Measurements from ENCODE around the gene DNAH3.
"Not testable (repeated sequence)": the region's sequence is repeated elsewhere in the genome, so short reads cannot be mapped to it uniquely, and the experiment has no call there.

DNAH3 gene

DNA sequence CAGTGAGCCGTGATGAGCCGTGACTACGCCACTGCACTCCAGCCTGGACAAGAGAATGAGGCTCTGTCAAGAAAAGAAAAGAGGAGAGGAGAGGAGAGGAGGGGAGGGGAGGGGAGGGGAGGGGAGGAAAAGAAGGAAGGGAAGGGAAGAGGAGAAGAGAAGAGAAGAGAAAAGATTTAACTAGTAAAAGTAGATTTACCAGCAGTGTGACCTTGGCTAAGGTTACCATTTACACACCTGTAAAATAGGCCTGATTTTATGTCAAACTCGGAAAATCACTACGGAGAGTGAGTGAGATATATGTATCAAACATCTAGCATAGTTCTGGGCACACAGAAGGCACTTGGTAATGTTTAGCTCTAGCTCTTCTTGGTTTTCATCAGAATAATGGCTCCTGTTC is 140.8 kb downstream of the DNAH3 start:
- no peak for DNase-seq (ENCODE audit: low spot score)

- no peak for DNase-seq (ENCODE audit: low spot score)
Observed at GRCh38 chr16:21005008-21005407, 145.6 kb downstream of the DNAH3 start.

GRCh38 chr16:21001262-21001661 is 149.4 kb downstream of the DNAH3 start:
- DNase-seq (ENCODE audit: low spot score): no peak

GRCh38 chr16:20997147-20997546 is 153.5 kb downstream of the DNAH3 start:
- no peak for DNase-seq (ENCODE audit: low spot score)

GRCh38 chr16:20995711-20996110 is 154.9 kb downstream of the DNAH3 start:
- no peak for DNase-seq (ENCODE audit: low spot score)

DNA sequence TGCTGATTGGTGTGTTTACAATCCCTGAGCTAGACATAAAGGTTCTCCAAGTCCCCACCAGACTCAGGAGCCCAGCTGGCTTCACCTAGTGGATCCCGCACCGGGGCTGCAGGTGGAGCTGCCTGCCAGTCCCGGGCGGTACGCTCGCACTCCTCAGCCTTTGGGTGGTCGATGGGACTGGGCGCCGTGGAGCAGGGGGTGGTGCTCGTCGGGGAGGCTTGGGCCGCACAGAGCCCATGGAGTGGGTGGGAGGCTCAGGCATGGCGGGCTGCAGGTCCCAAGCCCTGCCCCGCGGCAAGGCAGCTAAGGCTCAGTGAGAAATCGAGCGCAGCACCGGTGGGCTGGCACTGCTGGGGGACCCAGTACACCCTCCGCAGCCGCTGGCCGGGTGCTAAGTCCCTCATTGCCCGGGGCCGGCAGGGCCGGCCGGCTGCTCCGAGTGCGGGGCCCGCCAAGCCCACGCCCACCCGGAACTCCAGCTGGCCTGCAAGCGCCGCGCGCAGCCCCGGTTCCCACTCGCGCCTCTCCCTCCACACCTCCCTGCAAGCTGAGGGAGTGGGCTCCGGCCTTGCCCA is 161.1 kb downstream of the DNAH3 start:
- DNase-seq (ENCODE audit: low spot score): not testable (repeated sequence)

DNA sequence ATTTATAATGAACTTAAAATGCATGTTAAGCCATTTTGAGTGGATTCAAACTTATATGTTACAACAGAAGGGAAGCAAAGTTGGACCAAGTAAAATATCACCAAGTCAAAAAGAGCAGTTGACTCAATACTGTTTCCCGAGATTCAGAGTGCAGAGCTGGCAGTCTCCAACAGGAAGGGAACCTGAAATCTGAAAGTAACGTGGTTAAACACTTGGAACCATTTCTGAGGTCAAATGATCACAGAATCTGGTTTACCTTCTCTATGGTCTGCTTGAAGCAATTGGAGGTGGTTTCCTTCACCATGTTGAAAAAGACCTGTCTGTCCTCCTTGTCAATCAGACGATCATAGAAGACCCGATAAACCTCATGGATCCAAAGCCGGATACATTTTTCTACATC is 163.6 kb downstream of the DNAH3 start:
- DNase-seq (ENCODE audit: low spot score): no peak

DNA sequence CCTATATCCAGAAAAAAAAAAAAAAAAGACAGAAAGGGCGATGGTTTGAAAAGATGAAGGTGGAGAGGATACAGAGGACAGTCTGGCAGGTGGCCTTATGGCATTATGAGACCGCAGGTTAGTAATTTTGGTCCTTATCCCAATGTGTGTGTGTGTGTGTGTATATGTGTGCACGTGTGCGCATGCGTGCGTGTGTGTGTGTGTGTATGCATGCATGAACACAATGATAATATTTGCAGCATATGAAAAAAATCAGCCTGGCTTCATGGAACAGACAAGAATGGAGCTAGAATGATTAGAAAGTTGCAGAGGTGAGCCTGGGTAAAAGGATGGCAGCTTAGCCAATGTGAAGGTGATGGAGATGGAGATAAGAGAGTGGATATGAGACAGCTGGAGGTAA is 166.6 kb downstream of the DNAH3 start:
- no peak for DNase-seq (ENCODE audit: low spot score)

GRCh38 chr16:20976576-20976975 is 174.1 kb downstream of the DNAH3 start:
- DNase-seq (ENCODE audit: low spot score): no peak

- not testable (repeated sequence) for DNase-seq (ENCODE audit: low spot score)
Observed at GRCh38 chr16:20973201-20973600, 177.4 kb downstream of the DNAH3 start.

- no peak for DNase-seq (ENCODE audit: low spot score)
Observed at GRCh38 chr16:20971401-20971800, 179.2 kb downstream of the DNAH3 start.

- DNase-seq (ENCODE audit: low spot score): no peak
Observed at GRCh38 chr16:20969386-20969785, 181.3 kb downstream of the DNAH3 start.

GRCh38 chr16:20968765-20969164 is 181.9 kb downstream of the DNAH3 start:
- DNase-seq (ENCODE audit: low spot score): no peak

DNA sequence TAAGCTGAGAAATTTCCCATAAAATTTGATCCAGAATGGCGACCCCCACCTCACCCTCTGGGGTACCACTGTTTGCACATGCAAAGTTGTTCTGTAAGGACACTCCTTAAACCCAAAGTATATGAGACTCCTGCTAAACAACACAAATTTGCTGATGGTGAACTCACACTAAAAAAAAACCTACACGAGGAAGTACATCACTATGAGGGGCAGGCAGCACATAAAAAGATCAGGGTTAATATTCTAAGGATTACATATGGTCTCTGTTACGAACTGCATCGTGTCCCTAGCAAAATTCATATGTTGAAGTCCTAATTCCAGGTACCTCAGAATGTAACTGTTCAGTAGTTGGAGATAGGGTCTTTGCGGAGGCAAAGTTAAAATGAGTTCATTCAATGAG is 189.7 kb downstream of the DNAH3 start:
- DNase-seq (ENCODE audit: low spot score): no peak

DNA sequence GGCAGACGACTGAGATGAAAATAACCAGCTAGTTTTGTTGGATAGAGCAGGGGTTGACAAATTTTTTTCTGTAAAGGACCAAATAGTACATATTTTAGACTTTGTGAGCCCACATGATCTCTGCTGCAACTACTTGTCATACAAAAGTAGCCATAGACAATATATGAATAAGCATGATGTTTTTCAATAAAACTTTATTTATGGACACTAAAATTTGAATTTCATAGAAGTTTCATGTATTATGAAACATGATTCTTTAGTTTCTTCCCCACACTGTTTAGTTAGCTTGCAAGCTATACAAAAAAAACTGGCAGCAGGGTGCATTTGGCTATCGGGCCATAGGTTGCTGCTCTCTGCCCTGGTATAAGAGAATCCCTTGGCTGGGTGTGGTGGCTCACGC is 193.5 kb downstream of the DNAH3 start:
- no peak for DNase-seq (ENCODE audit: low spot score)

DNA sequence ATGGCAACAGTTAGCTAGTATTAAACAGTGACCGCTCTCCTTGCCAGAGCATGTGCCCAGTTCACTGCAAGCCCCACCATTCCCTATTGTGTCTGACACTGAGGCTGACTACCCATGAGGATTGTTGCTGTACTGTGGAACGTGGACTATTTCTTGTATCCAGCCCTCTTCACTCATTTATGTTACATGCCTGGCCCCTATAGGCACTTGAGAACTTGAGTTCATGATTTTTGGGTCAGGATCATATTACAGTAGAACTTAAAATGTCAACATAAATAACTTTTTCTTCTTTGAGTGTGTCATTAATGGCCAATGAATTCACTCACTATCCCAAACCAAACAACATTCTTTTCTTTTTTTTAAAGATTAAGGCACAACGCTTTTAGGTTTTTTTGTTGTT is 194.3 kb downstream of the DNAH3 start:
- no peak for DNase-seq (ENCODE audit: low spot score)

GRCh38 chr16:20954574-20954973 is 196.1 kb downstream of the DNAH3 start:
- no peak for DNase-seq (ENCODE audit: low spot score)

GRCh38 chr16:20952139-20952920 is 198.3 kb downstream of the DNAH3 start:
- no peak for DNase-seq (ENCODE audit: low spot score)

- DNase-seq (ENCODE audit: low spot score): no peak
Observed at GRCh38 chr16:20950294-20950693, 200.4 kb downstream of the DNAH3 start.

DNA sequence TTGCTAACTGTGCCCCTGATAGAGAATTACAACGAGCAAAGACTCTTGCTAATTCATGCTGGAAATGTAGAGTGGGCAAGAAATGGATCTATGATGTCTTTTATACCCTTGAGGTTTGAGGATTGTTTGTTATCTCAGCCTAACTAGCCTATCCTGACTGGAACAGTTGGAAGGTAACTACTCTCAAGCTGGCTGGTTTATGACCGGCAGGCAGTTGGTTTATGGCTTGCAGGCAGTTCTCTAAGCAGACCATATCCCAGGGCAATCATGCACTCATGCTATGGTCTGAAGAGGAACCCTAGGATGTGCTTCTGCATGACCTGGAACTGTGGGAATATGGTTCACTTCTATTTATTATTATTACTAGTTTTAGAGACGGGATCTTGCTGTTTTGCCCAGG is 201.0 kb downstream of the DNAH3 start:
- DNase-seq (ENCODE audit: low spot score): no peak

DNA sequence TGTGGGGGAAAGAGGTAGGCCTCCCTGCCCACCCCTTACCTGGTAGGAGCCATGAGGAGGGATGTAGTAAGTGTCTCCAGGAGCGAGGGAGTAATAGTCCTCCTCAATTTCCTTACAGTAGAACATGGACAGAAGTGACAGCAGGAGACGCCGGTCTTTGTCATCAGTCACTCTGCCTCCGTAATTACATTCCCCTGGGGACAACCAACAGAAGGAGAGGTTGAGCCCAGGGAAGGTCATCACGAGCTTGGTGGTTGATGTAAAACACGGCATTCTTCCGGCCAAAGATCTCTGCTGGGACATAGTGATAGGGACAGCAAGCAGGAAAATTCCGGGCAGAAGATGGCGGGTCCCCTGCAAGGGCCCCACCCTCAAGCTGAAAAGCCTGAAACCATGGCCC is 202.2 kb downstream of the DNAH3 start:
- DNase-seq (ENCODE audit: low spot score): no peak

DNA sequence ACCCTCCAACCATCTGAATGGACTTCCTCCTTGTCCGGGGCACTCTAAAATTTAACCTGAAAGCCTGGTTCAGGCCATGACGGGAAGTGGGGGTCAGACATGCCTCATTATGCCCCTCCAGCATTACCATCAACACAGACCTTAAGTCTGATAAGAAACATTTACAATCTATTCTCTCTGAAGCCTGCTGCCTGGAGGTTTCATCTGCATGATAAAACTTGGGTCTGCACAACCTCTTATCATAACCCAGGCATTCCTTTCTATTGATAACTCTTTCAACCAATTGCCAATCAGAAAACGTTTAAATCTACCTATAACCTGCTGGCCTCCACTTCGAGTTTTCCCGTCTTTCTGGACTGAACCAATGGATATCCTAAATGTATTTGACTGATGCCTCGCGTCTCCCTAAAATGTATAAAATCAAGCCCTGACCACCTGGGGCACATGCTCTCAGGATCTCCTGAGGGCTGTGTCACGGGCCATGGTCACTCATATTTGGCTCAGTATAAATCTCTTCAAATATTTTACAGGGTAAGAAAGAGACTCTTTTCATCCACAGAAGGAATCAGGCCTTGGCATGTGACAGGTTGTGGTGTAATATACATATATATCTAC is 204.5 kb downstream of the DNAH3 start:
- DNase-seq (ENCODE audit: low spot score): no peak

DNA sequence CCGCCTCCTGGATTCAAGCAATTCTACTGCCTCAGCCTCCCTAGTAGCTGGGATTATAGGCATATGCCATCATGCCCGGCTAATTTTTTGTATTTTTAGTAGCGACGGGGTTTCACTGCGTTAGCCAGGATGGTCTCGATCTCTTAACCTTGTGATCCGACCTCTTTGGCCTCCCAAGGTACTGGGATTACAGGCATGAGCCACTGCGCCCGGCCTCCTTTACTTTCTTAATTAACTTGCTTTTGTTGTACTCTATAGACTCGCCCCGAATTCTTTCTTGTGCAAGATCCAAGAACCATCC is 205.1 kb downstream of the DNAH3 start:
- not testable (repeated sequence) for DNase-seq (ENCODE audit: low spot score)
